CD14-positive monocyte (primary cell): ENCODE results near the gene DNAH1. TPM values are rescaled to one million over a fixed set of nuclear protein-coding genes. Genes with fewer than 3 reads are reported as not detected.
A peak's percentile ranks its signal among the peaks of the same experiment; 100 is the strongest.

Source experiments
- DNase-seq, 3 donors: peaks; one replicate each; pipeline ENCODE4 v3.0.0-alpha.2; 2011 to 2022
- H2AFZ ChIP-seq: 2 replicates; pipeline ENCODE4 v1.6.0; 2012; ENCODE audit warnings: mild to moderate bottlenecking, low read depth, low read length, inconsistent platforms; ENCODE audit not compliant: insufficient read depth, poor library complexity, severe bottlenecking
- H3K27ac ChIP-seq, 2 donors: 1 replicate in 1 of 2; 2 replicates in 1 of 2; pipeline ENCODE4 v1.5.1; 2012 to 2013; ENCODE audit warnings: low read length in 2 of 2, control low read depth in 1 of 2, inconsistent platforms in 1 of 2, low read depth in 1 of 2, mild to moderate bottlenecking in 1 of 2
- H3K27me3 ChIP-seq, 2 donors: one replicate each; pipeline versions ENCODE4 v1.6.0 to v1.6.1; 2011 to 2013; ENCODE audit warnings: low read length in 2 of 2; ENCODE audit not compliant: control insufficient read depth in 2 of 2, insufficient read depth in 2 of 2
- H3K36me3 ChIP-seq, 2 donors: replicated peaks in 1 of 2; 1 replicate in 1 of 2; 2 replicates in 1 of 2; pipeline versions ENCODE4 v1.5.1 to v1.6.1; 2012 to 2013; ENCODE audit warnings: low read length in 2 of 2, control low read depth in 1 of 2, inconsistent platforms in 1 of 2, mild to moderate bottlenecking in 1 of 2; ENCODE audit not compliant: insufficient read depth in 2 of 2, control insufficient read depth in 1 of 2
- H3K4me1 ChIP-seq, 2 donors: 1 replicate in 1 of 2; 2 replicates in 1 of 2; pipeline versions ENCODE4 v1.5.1 to v1.6.1; 2012 to 2013; ENCODE audit warnings: low read length in 2 of 2, control low read depth in 1 of 2, inconsistent platforms in 1 of 2, mild to moderate bottlenecking in 1 of 2, moderate library complexity in 1 of 2; ENCODE audit not compliant: insufficient read depth in 2 of 2, control insufficient read depth in 1 of 2
- H3K4me2 ChIP-seq: replicated peaks from 2 replicates; pipeline ENCODE3; 2012; ENCODE audit warnings: low read length, moderate library complexity, mild to moderate bottlenecking; ENCODE audit not compliant: poor library complexity, severe bottlenecking; ENCODE audit errors: extremely low read depth
- H3K4me3 ChIP-seq, 3 experiments: fragments of 200-600 bp in 1 of 3; sonication (generic) in 1 of 3; replicated peaks in 1 of 3; 1 replicate in 2 of 3; 2 replicates in 1 of 3; pipeline ENCODE4 v1.5.1; 2011 to 2013; ENCODE audit warnings: low read length in 3 of 3, mild to moderate bottlenecking in 3 of 3, control low read depth in 2 of 3, low read depth in 2 of 3, inconsistent platforms in 1 of 3, moderate library complexity in 1 of 3
- H3K79me2 ChIP-seq: 2 replicates; pipeline ENCODE4 v1.6.0; 2012; ENCODE audit warnings: mild to moderate bottlenecking, control low read depth, inconsistent platforms, low read length, moderate library complexity; ENCODE audit not compliant: insufficient read depth
- H3K9ac ChIP-seq: 2 replicates; pipeline ENCODE4 v1.6.0; 2017; ENCODE audit warnings: low read length, mild to moderate bottlenecking; ENCODE audit not compliant: insufficient read depth, poor library complexity, severe bottlenecking
- H3K9me3 ChIP-seq, 2 donors: replicated peaks in 1 of 2; 1 replicate in 1 of 2; 2 replicates in 1 of 2; pipeline versions ENCODE4 v1.5.1 to v1.6.1; 2012 to 2013; ENCODE audit warnings: low read length in 2 of 2, control low read depth in 1 of 2; ENCODE audit not compliant: control insufficient read depth in 1 of 2, insufficient read depth in 1 of 2
- H4K20me1 ChIP-seq: 2 replicates; pipeline ENCODE4 v1.6.0; 2012; ENCODE audit warnings: mild to moderate bottlenecking, low read length, control low read depth, moderate library complexity; ENCODE audit not compliant: insufficient read depth
- H3K27ac Mint-ChIP-seq, 7 donors: one replicate each; pipeline ENCODE4 v1.8.0; 2020; ENCODE audit warnings: mild to moderate bottlenecking in 7 of 7, mixed read lengths in 7 of 7, moderate library complexity in 6 of 7, inconsistent platforms in 2 of 7
- H3K27me3 Mint-ChIP-seq, 3 donors: one replicate each; pipeline ENCODE4 v1.8.0; 2021 to 2022; ENCODE audit warnings: low read depth in 3 of 3, mild to moderate bottlenecking in 3 of 3, mixed read lengths in 3 of 3, moderate library complexity in 3 of 3, inconsistent platforms in 1 of 3
- H3K36me3 Mint-ChIP-seq, 2 donors: one replicate each; pipeline ENCODE4 v1.8.0; 2020; ENCODE audit warnings: mixed read lengths in 2 of 2, inconsistent platforms in 1 of 2, mild to moderate bottlenecking in 1 of 2
- H3K4me1 Mint-ChIP-seq: one replicate; pipeline ENCODE4 v1.8.0; 2020; ENCODE audit warnings: mild to moderate bottlenecking, mixed read lengths
- H3K4me3 Mint-ChIP-seq, 2 donors: one replicate each; pipeline ENCODE4 v1.8.0; 2020; ENCODE audit warnings: mild to moderate bottlenecking in 2 of 2, mixed read lengths in 2 of 2, moderate library complexity in 1 of 2
- H3K9me3 Mint-ChIP-seq, 7 donors: one replicate each; pipeline ENCODE4 v1.8.0; 2020 to 2022; ENCODE audit warnings: mixed read lengths in 7 of 7, mild to moderate bottlenecking in 6 of 7, moderate library complexity in 6 of 7, inconsistent platforms in 2 of 7
- WGBS: methylation state at CpG from one replicate; pipeline ENCODE4 v1.1.5; 2013; ENCODE audit warnings: missing lambda C conversion rate; ENCODE audit not compliant: insufficient coverage; 5-methylcytosine and 5-hydroxymethylcytosine counted together
- intact Hi-C, 2 donors: fragments of 100-400 bp; cut with micrococcal nuclease; formaldehyde crosslinking; loops; one replicate each; pipeline versions ENCODE4 v1.15.0 to v1.15.1; 2023
- polyA plus RNA-seq, 3 donors: library from polyadenylated mRNA; depleted of rRNA in 1 of 3; unstranded in 2 of 3; stranded (reverse) in 1 of 3; fragments of 300-500 nt in 2 of 3; fragments of >200 nt in 1 of 3; fragmentation: Illumina TruSeq in 2 of 3; gene quantifications; 1 replicate in 2 of 3; 2 replicates in 1 of 3; pipeline ENCODE4 v1.2.3, GENCODE V29; 2012 to 2021
- TF ChIP-seq, protein P1 (sequence below): fragments of 200-600 bp; IDR thresholded peaks from one replicate; pipeline ENCODE4 v1.8.0; 2022; ENCODE audit warnings: antibody characterized with exemption, mild to moderate bottlenecking

DNAH1 gene
- polyA plus RNA-seq, 3 donors = 0.15 to 47.0 (median 0.25) TPM

- Histone ChIP-seq H3K4me3 (no peak overlapping the region), H4K20me1 (no peaks in the 10 kb centered on the region), H3K9me3 (no peaks in the 10 kb centered on the region), H3K27me3 (no peaks in the 10 kb centered on the region), H3K27ac (no peak overlapping the region), H3K36me3 (peaks cover 8 to 11% of the 10 kb centered on the region in 2 donors), H2AFZ (no peak overlapping the region), H3K4me1 (peaks cover 9 to 11% of the 10 kb centered on the region in 2 donors), H3K4me2 (no peak overlapping the region), H3K79me2 (no peaks in the 10 kb centered on the region), H3K9ac (no peak overlapping the region)
- intact Hi-C loops = no loop called here
- Mint-ChIP-seq H3K4me3 (no peak overlapping the region), H3K36me3 (peaks cover 21 to 24% of the 10 kb centered on the region in 2 donors), H3K9me3 (peaks cover 0 to 1% (median 0%) of the 10 kb centered on the region in 7 donors), H3K4me1 (peaks cover 12% of the 10 kb centered on the region), H3K27me3 (peaks cover 0 to 3% (median 2%) of the 10 kb centered on the region in 3 donors), H3K27ac (no peak overlapping the region)
- TF ChIP-seq, protein P1, sequence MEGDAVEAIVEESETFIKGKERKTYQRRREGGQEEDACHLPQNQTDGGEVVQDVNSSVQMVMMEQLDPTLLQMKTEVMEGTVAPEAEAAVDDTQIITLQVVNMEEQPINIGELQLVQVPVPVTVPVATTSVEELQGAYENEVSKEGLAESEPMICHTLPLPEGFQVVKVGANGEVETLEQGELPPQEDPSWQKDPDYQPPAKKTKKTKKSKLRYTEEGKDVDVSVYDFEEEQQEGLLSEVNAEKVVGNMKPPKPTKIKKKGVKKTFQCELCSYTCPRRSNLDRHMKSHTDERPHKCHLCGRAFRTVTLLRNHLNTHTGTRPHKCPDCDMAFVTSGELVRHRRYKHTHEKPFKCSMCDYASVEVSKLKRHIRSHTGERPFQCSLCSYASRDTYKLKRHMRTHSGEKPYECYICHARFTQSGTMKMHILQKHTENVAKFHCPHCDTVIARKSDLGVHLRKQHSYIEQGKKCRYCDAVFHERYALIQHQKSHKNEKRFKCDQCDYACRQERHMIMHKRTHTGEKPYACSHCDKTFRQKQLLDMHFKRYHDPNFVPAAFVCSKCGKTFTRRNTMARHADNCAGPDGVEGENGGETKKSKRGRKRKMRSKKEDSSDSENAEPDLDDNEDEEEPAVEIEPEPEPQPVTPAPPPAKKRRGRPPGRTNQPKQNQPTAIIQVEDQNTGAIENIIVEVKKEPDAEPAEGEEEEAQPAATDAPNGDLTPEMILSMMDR = no peak
- 89% methylated on average over 5 of the region's 10 CpGs for WGBS
- DNase-seq = no peak
These were observed 63.9 kb downstream of the DNAH1 start for GRCh38 chr3:52380023-52380422.

GRCh38 chr3:52381623-52382022 lies 65.5 kb downstream of the DNAH1 start:
- intact Hi-C loops = no loop called here
- Histone ChIP-seq H3K9ac (no peak overlapping the region), H3K4me3 (no peak overlapping the region), H3K4me1 (peaks cover 9 to 11% of the 10 kb centered on the region in 2 donors), H3K79me2 (no peaks in the 10 kb centered on the region), H3K36me3 (no peaks in the 10 kb centered on the region), H3K9me3 (no peaks in the 10 kb centered on the region), H4K20me1 (no peaks in the 10 kb centered on the region), H3K27ac (no peak overlapping the region), H3K27me3 (no peaks in the 10 kb centered on the region), H3K4me2 (no peak overlapping the region), H2AFZ (no peak overlapping the region)
- Mint-ChIP-seq H3K27me3 (peaks cover 0 to 2% (median 0%) of the 10 kb centered on the region in 3 donors), H3K4me3 (no peak overlapping the region), H3K27ac (peak overlapping the region in 3 of 7 donors; percentile 23 to 60 (median 26)), H3K9me3 (peaks cover 0 to 2% (median 0%) of the 10 kb centered on the region in 7 donors), H3K36me3 (peaks cover 9 to 14% of the 10 kb centered on the region in 2 donors), H3K4me1 (peaks cover 13% of the 10 kb centered on the region)
- 96% methylated on average over 16 of the region's 18 CpGs for WGBS
- DNase-seq = no peak
- TF ChIP-seq, protein P1 = no peak
